Activated CD4-positive, alpha-beta T cell treated with anti-CD3 and anti-CD28 coated beads for 48 hours (primary cell): Measurements from ENCODE around the gene F13A1.

Source experiments
- DNase-seq: peaks from one replicate; pipeline ENCODE4 v3.0.0-alpha.2; 2020

F13A1 gene

GRCh38 chr6:6319952-6320811, at the start of gene F13A1:
F13A1 (minus strand) TSS chr6:6320662; CDS start chr6:6318664, 1,998 bp downstream.
- no peak for DNase-seq

GRCh38 chr6:6368684-6369052, 48.2 kb upstream of the F13A1 start:
- DNase-seq = no peak

GRCh38 chr6:6368040-6368683, 47.7 kb upstream of the F13A1 start:
- DNase-seq = no peak

GRCh38 chr6:6366803-6367202, 46.3 kb upstream of the F13A1 start:
- DNase-seq = no peak

- no peak for DNase-seq
Measured at GRCh38 chr6:6365242-6365641, 44.8 kb upstream of the F13A1 start.

- no peak for DNase-seq
Measured at GRCh38 chr6:6362056-6362840, 41.8 kb upstream of the F13A1 start.

GRCh38 chr6:6357530-6357929, 37.1 kb upstream of the F13A1 start:
- no peak for DNase-seq

- DNase-seq = no peak
Measured at GRCh38 chr6:6357032-6357431, 36.6 kb upstream of the F13A1 start.

GRCh38 chr6:6352772-6353171, 32.3 kb upstream of the F13A1 start:
- no peak for DNase-seq

- no peak for DNase-seq
Measured at GRCh38 chr6:6351511-6352025, 31.1 kb upstream of the F13A1 start.

- no peak for DNase-seq
Measured at GRCh38 chr6:6350696-6351095, 30.2 kb upstream of the F13A1 start.

- DNase-seq = no peak
Measured at GRCh38 chr6:6348256-6348655, 27.8 kb upstream of the F13A1 start.

GRCh38 chr6:6346427-6347023, 26.1 kb upstream of the F13A1 start:
- DNase-seq = no peak

- no peak for DNase-seq
Measured at GRCh38 chr6:6333501-6333900, 13.0 kb upstream of the F13A1 start.

GRCh38 chr6:6332811-6333244, 12.4 kb upstream of the F13A1 start:
- DNase-seq = no peak

GRCh38 chr6:6331946-6332601, 11.6 kb upstream of the F13A1 start:
- no peak for DNase-seq

- DNase-seq = no peak
Measured at GRCh38 chr6:6331393-6331792, 10.9 kb upstream of the F13A1 start.

GRCh38 chr6:6330407-6330806, 9.9 kb upstream of the F13A1 start:
- DNase-seq = no peak

GRCh38 chr6:6328451-6328850, 8.0 kb upstream of the F13A1 start:
- DNase-seq = no peak

- DNase-seq = no peak
Measured at GRCh38 chr6:6323352-6323751, 2.9 kb upstream of the F13A1 start.

GRCh38 chr6:6320901-6321300, 439 bp upstream of the F13A1 start:
- no peak for DNase-seq
